Right lobe of liver (tissue), 6 donors: ENCODE data around the gene MYO10. TPM values are rescaled to one million over a fixed set of nuclear protein-coding genes. Genes with fewer than 3 reads are reported as not detected.

ENCODE experiments used
- ATAC-seq, 4 donors: fragments of 200-7000 bp; cut with Tn5 transposase; one replicate each; pipeline ENCODE4 v1.9.1; 2020; ENCODE audit warnings: mild to moderate bottlenecking in 4 of 4, moderate library complexity in 4 of 4
- DNase-seq, 3 donors: peaks; one replicate each; pipeline ENCODE4 v3.0.0-alpha.2; 2020
- H3K27ac ChIP-seq, 3 donors: fragments of 200-600 bp; one replicate each; pipeline ENCODE4 v1.8.0; 2022
- H3K27me3 ChIP-seq, 2 donors: fragments of 200-600 bp; one replicate each; pipeline ENCODE4 v1.8.0; 2022
- H3K36me3 ChIP-seq, 4 donors: fragments of 200-600 bp; sonication (generic) in 1 of 4; one replicate each; pipeline versions ENCODE4 v1.5.1 to v1.8.0; 2017 to 2022; ENCODE audit warnings: control low read depth in 1 of 4
- H3K4me1 ChIP-seq, 4 donors: fragments of 200-600 bp; sonication (generic) in 1 of 4; one replicate each; pipeline versions ENCODE4 v1.5.1 to v1.8.0; 2017 to 2022; ENCODE audit warnings: control low read depth in 1 of 4
- H3K4me3 ChIP-seq, 3 donors: fragments of 200-600 bp; one replicate each; pipeline ENCODE4 v1.8.0; 2022
- H3K9me3 ChIP-seq, 4 donors: fragments of 200-600 bp; sonication (generic) in 1 of 4; one replicate each; pipeline versions ENCODE4 v1.5.1 to v1.8.0; 2017 to 2022; ENCODE audit warnings: control low read depth in 1 of 4
- POLR2A ChIP-seq: fragments of 450-650 bp; IDR thresholded peaks from one replicate; pipeline ENCODE4 v1.6.1; 2017; ENCODE audit warnings: antibody characterized with exemption, mild to moderate bottlenecking
- WGBS: methylation state at CpG from one replicate; pipeline ENCODE4 v1.1.6; 2018; ENCODE audit warnings: low coverage, low lambda C conversion rate; ENCODE audit not compliant: insufficient coverage; ENCODE audit errors: missing lambda C conversion rate; 5-methylcytosine and 5-hydroxymethylcytosine counted together
- intact Hi-C, 2 donors: fragments of 100-400 bp; cut with DNase I; formaldehyde crosslinking; loops; one replicate each; pipeline versions ENCODE4 v1.11.2 to v1.14.1; 2022
- total RNA-seq, 6 experiments: library from RNA; depleted of rRNA in 2 of 6; stranded (reverse); fragments of >200 nt in 2 of 6; fragmentation: NEBNext Ultra II Directional in 3 of 6; extraction: Animal tissue kit (Norgen Biotek cat#: 25700) in 3 of 6; gene quantifications; one replicate each; pipeline versions ENCODE4 v1.1.0 to v1.2.4, GENCODE V29; 2016 to 2023
- TF ChIP-seq, protein P1 (sequence below), 4 donors: fragments of 200-600 bp in 3 of 4; fragments of 450-650 bp in 1 of 4; IDR thresholded peaks; one replicate each; pipeline versions ENCODE4 v1.5.1 to v1.8.0; 2016 to 2022; ENCODE audit warnings: antibody characterized with exemption in 4 of 4, mild to moderate bottlenecking in 2 of 4
- donor health status: DM: no; HTN: yes; CAD: no.
- donor health status: DM: no; HTN: no; CAD: no.
- donor health status: DM: no; HTN: no; CAD: no.
- donor health status: DM: no; HTN: yes; CAD: no.
- donor health status: DM: no; HTN: yes; CAD: no.

Gene MYO10
- total RNA-seq, 6 experiments from 2014 or later, result 3.9 to 13.1 (median 6.9) TPM

DNA sequence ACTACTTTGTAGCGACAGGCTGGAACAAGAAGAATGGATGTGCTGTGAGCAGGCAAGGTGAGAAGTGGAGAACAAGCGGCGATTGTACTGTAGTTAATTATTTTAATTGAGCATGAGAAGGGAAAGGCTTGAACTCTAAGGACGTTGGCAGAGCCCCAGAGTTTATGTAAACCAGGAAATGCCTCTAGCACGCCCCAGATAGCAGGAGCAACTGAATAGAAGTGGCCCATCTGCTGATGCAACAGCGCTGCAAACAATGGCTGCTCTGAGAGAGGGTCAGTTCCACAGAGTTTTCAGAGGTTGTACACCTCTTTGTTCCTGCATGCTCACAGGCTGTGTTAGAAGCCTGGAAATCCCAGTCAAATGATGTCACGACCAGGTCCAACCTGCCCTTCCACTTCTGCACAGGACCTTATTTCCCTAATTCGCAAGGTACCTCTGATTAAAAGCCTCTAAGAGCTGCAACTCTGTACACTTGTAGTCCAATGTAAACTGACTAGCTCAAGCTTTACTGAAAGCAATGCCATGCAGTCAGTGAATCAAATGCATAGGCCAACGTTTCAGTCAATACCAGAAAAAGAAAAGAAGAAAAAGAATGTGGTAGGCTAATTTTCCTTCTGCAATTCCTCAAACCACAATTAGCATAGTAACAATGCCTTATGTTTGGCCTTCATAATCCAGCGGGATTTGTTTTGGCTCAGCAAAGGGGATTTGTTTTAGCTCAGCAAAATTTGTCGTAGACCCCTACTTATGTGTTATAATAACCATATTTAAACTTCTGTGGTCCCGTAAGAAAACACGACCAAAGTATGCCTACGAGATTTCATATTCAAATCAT, 199.7 kb downstream of the MYO10 start:
- WGBS, result 43% methylated on average over 14 of the region's 14 CpGs
- DNase-seq, result peak in 1 of 3 donors; percentile 50
- no peak overlapping the region for H3K27ac ChIP-seq

DNA sequence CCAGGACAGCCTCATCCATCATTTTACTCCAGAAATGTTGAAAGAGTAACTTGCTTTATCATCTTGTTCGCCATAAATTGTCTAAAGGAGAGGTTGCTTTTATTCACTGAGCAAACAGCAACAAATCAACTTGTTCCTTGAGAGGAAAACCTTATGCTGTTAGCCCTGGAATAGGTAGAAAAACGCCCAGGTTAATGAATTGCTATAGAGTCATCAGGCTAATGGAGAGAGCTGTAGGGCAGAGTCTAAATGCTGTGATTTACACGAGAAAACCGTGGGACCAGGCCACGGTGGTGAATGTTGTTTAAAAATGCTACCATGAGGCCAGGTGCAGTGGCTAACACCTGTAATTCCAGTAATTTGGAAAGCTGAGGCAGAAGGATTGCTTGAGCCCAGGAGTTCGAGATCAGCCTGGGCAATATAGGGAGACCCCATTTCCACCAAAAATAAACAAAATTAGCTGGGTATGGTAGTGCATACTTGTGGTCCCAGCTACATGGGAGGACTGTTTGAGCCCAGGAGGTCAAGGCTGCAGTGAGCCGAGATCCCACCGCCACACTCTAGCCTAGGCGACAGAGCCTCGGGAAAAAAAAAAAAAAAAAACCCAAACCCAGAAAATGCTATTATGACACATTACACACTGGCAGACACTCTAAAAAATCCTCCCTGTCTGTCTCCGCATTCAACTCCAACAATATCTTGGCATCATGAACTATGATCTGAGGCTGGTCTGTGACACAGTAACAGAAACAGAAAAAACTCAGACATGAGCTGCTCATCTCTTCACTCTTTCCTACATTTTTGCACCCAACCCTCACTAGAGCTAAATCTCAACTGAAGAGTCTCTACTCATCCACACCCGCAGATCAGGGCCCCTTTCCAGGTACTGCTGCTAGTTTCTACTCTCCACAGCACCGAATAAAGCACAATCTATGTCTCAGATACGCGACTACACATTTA, 200.7 kb downstream of the MYO10 start:
- 48% methylated on average over 15 of the region's 15 CpGs for WGBS
- intact Hi-C loops, result no loop called here
- H3K27ac ChIP-seq, result no peak overlapping the region
- TF ChIP-seq POLR2A, result no peak
- TF ChIP-seq, protein P1, sequence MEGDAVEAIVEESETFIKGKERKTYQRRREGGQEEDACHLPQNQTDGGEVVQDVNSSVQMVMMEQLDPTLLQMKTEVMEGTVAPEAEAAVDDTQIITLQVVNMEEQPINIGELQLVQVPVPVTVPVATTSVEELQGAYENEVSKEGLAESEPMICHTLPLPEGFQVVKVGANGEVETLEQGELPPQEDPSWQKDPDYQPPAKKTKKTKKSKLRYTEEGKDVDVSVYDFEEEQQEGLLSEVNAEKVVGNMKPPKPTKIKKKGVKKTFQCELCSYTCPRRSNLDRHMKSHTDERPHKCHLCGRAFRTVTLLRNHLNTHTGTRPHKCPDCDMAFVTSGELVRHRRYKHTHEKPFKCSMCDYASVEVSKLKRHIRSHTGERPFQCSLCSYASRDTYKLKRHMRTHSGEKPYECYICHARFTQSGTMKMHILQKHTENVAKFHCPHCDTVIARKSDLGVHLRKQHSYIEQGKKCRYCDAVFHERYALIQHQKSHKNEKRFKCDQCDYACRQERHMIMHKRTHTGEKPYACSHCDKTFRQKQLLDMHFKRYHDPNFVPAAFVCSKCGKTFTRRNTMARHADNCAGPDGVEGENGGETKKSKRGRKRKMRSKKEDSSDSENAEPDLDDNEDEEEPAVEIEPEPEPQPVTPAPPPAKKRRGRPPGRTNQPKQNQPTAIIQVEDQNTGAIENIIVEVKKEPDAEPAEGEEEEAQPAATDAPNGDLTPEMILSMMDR (IDR thresholded peaks at IDR 0.05), result no peak
- no peaks in the 10 kb centered on the region for H3K9me3 ChIP-seq
- H3K4me1 ChIP-seq, result peaks cover 0 to 2% (median 0%) of the 10 kb centered on the region in 4 donors
- no peak for ATAC-seq
- DNase-seq, result no peak
- no peaks in the 10 kb centered on the region for H3K27me3 ChIP-seq
- no peaks in the 10 kb centered on the region for H3K36me3 ChIP-seq
- no peak overlapping the region for H3K4me3 ChIP-seq

More for the DNA sequence above, 199.7 kb downstream of the MYO10 start:
- Histone ChIP-seq H3K27me3 (no peaks in the 10 kb centered on the region), H3K36me3 (no peaks in the 10 kb centered on the region), H3K4me1 (peaks cover 0 to 2% (median 0%) of the 10 kb centered on the region in 4 donors), H3K4me3 (no peak overlapping the region), H3K9me3 (no peaks in the 10 kb centered on the region)
- TF ChIP-seq, protein P1 (IDR thresholded peaks at IDR 0.05), result no peak
- no peak for TF ChIP-seq POLR2A
- peak; percentile 58 to 81 (median 78) for ATAC-seq
- intact Hi-C loops, result no loop called here

DNA sequence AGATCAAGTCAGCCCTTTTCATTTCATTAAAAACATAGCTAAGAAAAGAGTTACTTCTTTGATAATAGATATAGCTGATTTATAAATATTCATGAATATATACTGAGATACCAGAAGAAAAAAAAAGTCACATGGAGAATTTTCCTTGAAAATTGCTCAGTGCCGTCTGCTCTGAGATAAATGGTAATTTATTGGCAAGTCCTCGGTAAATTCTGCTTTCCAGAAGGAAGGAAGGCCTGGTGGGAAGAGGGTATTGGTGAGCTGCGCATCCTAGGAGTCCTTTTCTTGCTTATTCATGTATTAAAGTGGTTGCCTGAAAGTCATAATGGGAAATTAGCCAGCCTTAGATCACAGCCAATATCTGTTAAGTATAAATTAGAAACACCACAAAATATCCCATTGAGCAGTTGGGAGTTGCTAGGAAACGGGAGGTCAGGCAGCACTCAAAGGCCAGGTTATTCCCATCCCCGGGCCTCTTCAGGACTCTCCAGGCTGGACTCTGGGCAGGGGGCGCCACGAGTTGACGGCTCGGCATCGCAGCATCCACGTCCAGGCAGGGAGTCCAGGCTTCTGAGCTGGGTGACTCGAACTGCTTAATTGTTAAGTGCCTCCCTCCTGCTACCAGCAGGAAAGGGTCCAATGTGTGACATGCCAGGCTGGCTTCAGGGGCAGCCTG, 202.6 kb downstream of the MYO10 start:
- intact Hi-C loops, result no loop called here
- Histone ChIP-seq H3K4me1 (peaks cover 0 to 2% (median 0%) of the 10 kb centered on the region in 4 donors), H3K9me3 (no peaks in the 10 kb centered on the region), H3K27me3 (no peaks in the 10 kb centered on the region), H3K36me3 (no peaks in the 10 kb centered on the region), H3K27ac (no peak overlapping the region), H3K4me3 (no peak overlapping the region)
- 50% methylated on average over 11 of the region's 12 CpGs for WGBS
- no peak for TF ChIP-seq POLR2A
- TF ChIP-seq, protein P1 (IDR thresholded peaks at IDR 0.05), result no peak
- DNase-seq (no peak), ATAC-seq (peak in 1 of 4 donors; percentile 24)

DNA sequence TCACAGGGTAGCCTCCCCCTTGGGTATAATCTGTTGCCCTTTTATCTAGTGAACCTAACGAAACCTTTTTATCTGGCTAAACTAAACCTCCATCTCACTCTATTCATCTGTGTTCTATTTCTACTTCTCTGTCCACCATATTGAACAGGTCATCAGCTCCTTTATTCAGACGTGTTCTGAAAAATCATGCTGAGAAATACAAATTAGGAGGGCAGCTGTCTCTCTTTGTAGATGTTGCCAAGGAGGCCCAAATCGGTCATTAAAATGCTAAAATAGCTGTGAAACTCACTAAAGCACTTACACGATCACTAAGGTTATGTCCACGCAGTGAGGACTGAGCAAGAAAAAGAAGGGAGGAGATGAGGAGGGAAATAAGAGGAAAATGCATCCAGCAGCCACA, 203.7 kb downstream of the MYO10 start:
- Histone ChIP-seq H3K36me3 (no peaks in the 10 kb centered on the region), H3K27ac (no peak overlapping the region), H3K4me3 (no peak overlapping the region), H3K9me3 (no peaks in the 10 kb centered on the region), H3K4me1 (no peaks in the 10 kb centered on the region), H3K27me3 (no peaks in the 10 kb centered on the region)
- WGBS, result 53% methylated on average over 5 of the region's 5 CpGs
- ATAC-seq (no peak), DNase-seq (no peak)
- intact Hi-C loops, result no loop called here
- TF ChIP-seq, protein P1 (IDR thresholded peaks at IDR 0.05), result no peak
- no peak for TF ChIP-seq POLR2A
